Thyroid gland (tissue), 4 donors: Measurements from ENCODE around the gene OTC.

Experiments used
- POLR2A ChIP-seq, 2 donors: fragments of 450-650 bp; IDR thresholded peaks; one replicate each; pipeline ENCODE4 v1.6.1; 2017; ENCODE audit warnings: antibody characterized with exemption in 2 of 2, mild to moderate bottlenecking in 2 of 2, moderate library complexity in 1 of 2
- TF ChIP-seq, protein P1 (sequence below), 6 experiments: fragments of 200-600 bp in 3 of 6; fragments of 450-650 bp in 3 of 6; sonication (generic) in 3 of 6; IDR thresholded peaks; one replicate each; pipeline ENCODE4 v1.5.1; 2016 to 2019; ENCODE audit warnings: antibody characterized with exemption in 6 of 6, mild to moderate bottlenecking in 2 of 6, inconsistent platforms in 1 of 6, moderate library complexity in 1 of 6

DNA sequence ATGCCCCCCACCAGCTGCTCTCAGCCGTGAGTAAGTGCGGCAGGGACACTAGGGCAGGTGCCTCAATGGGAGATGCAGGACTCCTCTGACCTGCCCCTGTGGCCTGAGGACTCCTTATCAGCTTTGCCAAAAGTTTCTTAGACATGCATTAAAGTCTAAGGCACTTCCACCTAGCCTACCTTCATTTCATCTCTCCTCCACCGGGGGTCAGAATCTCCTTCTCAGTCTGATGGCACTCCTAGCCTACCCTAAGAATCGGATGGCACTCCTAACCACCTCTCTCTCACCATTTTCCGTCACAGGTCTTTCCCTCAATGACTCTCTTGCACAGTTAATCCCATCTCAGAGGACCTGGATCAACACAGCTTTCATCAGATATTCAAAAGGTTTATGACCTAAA lies 85.9 kb downstream of the OTC start:
- TF ChIP-seq, protein P1, sequence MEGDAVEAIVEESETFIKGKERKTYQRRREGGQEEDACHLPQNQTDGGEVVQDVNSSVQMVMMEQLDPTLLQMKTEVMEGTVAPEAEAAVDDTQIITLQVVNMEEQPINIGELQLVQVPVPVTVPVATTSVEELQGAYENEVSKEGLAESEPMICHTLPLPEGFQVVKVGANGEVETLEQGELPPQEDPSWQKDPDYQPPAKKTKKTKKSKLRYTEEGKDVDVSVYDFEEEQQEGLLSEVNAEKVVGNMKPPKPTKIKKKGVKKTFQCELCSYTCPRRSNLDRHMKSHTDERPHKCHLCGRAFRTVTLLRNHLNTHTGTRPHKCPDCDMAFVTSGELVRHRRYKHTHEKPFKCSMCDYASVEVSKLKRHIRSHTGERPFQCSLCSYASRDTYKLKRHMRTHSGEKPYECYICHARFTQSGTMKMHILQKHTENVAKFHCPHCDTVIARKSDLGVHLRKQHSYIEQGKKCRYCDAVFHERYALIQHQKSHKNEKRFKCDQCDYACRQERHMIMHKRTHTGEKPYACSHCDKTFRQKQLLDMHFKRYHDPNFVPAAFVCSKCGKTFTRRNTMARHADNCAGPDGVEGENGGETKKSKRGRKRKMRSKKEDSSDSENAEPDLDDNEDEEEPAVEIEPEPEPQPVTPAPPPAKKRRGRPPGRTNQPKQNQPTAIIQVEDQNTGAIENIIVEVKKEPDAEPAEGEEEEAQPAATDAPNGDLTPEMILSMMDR (IDR thresholded peaks at IDR 0.05) = no peak
- TF ChIP-seq POLR2A (IDR thresholded peaks at IDR 0.05) = no peak
